ENCODE data around the gene CFAP221. TPM values are rescaled to one million over a fixed set of nuclear protein-coding genes. Genes with fewer than 3 reads are reported as not detected.

CFAP221 gene
- total and polyA plus RNA-seq, 12 donors, result 0.14 to 2.5 (median 1.4) TPM; not detected in 1

GRCh38 chr2:119625226-119625625, 81.0 kb downstream of the CFAP221 start:
- intact Hi-C loops (cut with DNase I), result no loop called here
- no peak overlapping the region for H3K27ac ChIP-seq
- peaks cover 0 to 6% (median 0%) of the 10 kb centered on the region in 7 donors for H3K27me3 ChIP-seq
- no peaks in the 10 kb centered on the region for H3K4me1 ChIP-seq
- peaks cover 0 to 10% (median 0%) of the 10 kb centered on the region in 11 donors for H3K9me3 ChIP-seq
- no peak for ATAC-seq
- H3K4me3 ChIP-seq, result no peak overlapping the region
- TF ChIP-seq CTCF (IDR thresholded peaks at IDR 0.05), result no peak
- 90 to 91% methylated on average over 3 of the region's 3 CpGs for WGBS, 2 donors
- DNase-seq, result no peak
- H3K36me3 ChIP-seq, result no peaks in the 10 kb centered on the region

GRCh38 chr2:119629323-119629825, 85.1 kb downstream of the CFAP221 start:
- ATAC-seq (no peak), DNase-seq (no peak)
- no peaks in the 10 kb centered on the region for H3K36me3 ChIP-seq
- no peaks in the 10 kb centered on the region for H3K4me1 ChIP-seq
- TF ChIP-seq CTCF (IDR thresholded peaks at IDR 0.05), result no peak
- WGBS, 2 donors, result 75 to 79% methylated on average over 5 of the region's 5 CpGs
- no peak overlapping the region for H3K4me3 ChIP-seq
- intact Hi-C loops (cut with DNase I), result no loop called here
- peaks cover 0 to 19% (median 0%) of the 10 kb centered on the region in 11 donors for H3K9me3 ChIP-seq
- H3K27me3 ChIP-seq, result peaks cover 0 to 6% (median 0%) of the 10 kb centered on the region in 7 donors
- no peak overlapping the region for H3K27ac ChIP-seq

- Histone ChIP-seq H3K4me1 (no peaks in the 10 kb centered on the region), H3K9me3 (peaks cover 0 to 21% (median 0%) of the 10 kb centered on the region in 11 donors), H3K4me3 (no peak overlapping the region), H3K36me3 (no peaks in the 10 kb centered on the region), H3K27me3 (peaks cover 0 to 6% (median 0%) of the 10 kb centered on the region in 7 donors), H3K27ac (no peak overlapping the region)
- no peak for ATAC-seq
- WGBS, 2 donors, result 89 to 92% methylated on average over 4 of the region's 4 CpGs
- intact Hi-C loops (cut with DNase I), result loop anchor here in 1 of 10 donors (10.0 kb wide), 1 partner anchor 115 kb away; no protein-coding TSS in a partner anchor
- no peak for TF ChIP-seq CTCF (IDR thresholded peaks at IDR 0.05)
- no peak for DNase-seq
Measured at GRCh38 chr2:119630121-119630520, 85.9 kb downstream of the CFAP221 start.

GRCh38 chr2:119637371-119637770, 93.1 kb downstream of the CFAP221 start:
- no peak overlapping the region for H3K27ac ChIP-seq
- DNase-seq, result no peak
- peaks cover 0 to 16% (median 0%) of the 10 kb centered on the region in 11 donors for H3K9me3 ChIP-seq
- TF ChIP-seq CTCF (IDR thresholded peaks at IDR 0.05), result no peak
- 63 to 67% methylated on average over 5 of the region's 5 CpGs for WGBS, 2 donors
- intact Hi-C loops (cut with DNase I), result loop anchor here in 1 of 10 donors (10.0 kb wide), 1 partner anchor 123 kb away; no protein-coding TSS in a partner anchor
- ATAC-seq, result no peak
- H3K36me3 ChIP-seq, result no peaks in the 10 kb centered on the region
- H3K27me3 ChIP-seq, result peaks cover 0 to 8% (median 0%) of the 10 kb centered on the region in 7 donors
- H3K4me3 ChIP-seq, result no peak overlapping the region
- H3K4me1 ChIP-seq, result peaks cover 0 to 4% (median 0%) of the 10 kb centered on the region in 9 donors

Data from heart right ventricle (tissue), 16 donors.